Measurements from ENCODE around the gene UBXN6.

GRCh38 chr19:4483385-4483784 is 25.8 kb upstream of the UBXN6 start:
- TF ChIP-seq CTCF (IDR thresholded peaks at IDR 0.05) (no peak), ZFX (IDR thresholded peaks at IDR 0.05; ENCODE audit: borderline replicate concordance) (no peak)
